ENCODE measurements around the gene CHMP6. TPM values are rescaled to one million over a fixed set of nuclear protein-coding genes. Genes with fewer than 3 reads are reported as not detected.

The CHMP6 gene
- total RNA-seq, 1 experiment from 2014 or later: 22.0 TPM

GRCh38 chr17:81031566-81032550 lies 40.2 kb downstream of the CHMP6 start:
- intact Hi-C loops (cut with micrococcal nuclease): no loop called here
- no peak overlapping the region for H3K4me2 ChIP-seq (ENCODE audit: low read length)
- H3K36me3 ChIP-seq (ENCODE audit: control insufficient read depth in 1 of 2, insufficient read depth in 2 of 2, low read length in 2 of 2): peaks cover 7 to 9% of the 10 kb centered on the region in 2 experiments; a peak in 3 of 4 replicates
- POLR2A ChIA-PET: no interaction called here
- TF ChIP-seq MAX (IDR thresholded peaks at IDR 0.05) (no peak), CEBPB (IDR thresholded peaks at IDR 0.05; ENCODE audit: low read depth) (no peak), TCF7L2 (IDR thresholded peaks at IDR 0.05; ENCODE audit: borderline replicate concordance, extremely low read depth, insufficient read depth, insufficient read length) (no peak), CBX3 (IDR thresholded peaks at IDR 0.05; ENCODE audit: low read depth) (no peak), JUND (IDR thresholded peaks at IDR 0.05) (no peak), EGR1 (IDR thresholded peaks at IDR 0.05; ENCODE audit: low read depth) (no peak), EZH2phosphoT487 (IDR thresholded peaks at IDR 0.05; ENCODE audit: borderline replicate concordance) (no peak), EZH2 (IDR thresholded peaks at IDR 0.05) (no peak), ZNF274 (IDR thresholded peaks at IDR 0.05; ENCODE audit: low read depth, low read length) (no peak), SRF (IDR thresholded peaks at IDR 0.05; ENCODE audit: low read depth) (no peak), SP1 (IDR thresholded peaks at IDR 0.05; ENCODE audit: low read depth) (no peak), FOSL1 (IDR thresholded peaks at IDR 0.05; ENCODE audit: low read depth) (no peak), ELF1 (IDR thresholded peaks at IDR 0.05; ENCODE audit: borderline replicate concordance, low read depth) (no peak)
- TF ChIP-seq, protein P1, sequence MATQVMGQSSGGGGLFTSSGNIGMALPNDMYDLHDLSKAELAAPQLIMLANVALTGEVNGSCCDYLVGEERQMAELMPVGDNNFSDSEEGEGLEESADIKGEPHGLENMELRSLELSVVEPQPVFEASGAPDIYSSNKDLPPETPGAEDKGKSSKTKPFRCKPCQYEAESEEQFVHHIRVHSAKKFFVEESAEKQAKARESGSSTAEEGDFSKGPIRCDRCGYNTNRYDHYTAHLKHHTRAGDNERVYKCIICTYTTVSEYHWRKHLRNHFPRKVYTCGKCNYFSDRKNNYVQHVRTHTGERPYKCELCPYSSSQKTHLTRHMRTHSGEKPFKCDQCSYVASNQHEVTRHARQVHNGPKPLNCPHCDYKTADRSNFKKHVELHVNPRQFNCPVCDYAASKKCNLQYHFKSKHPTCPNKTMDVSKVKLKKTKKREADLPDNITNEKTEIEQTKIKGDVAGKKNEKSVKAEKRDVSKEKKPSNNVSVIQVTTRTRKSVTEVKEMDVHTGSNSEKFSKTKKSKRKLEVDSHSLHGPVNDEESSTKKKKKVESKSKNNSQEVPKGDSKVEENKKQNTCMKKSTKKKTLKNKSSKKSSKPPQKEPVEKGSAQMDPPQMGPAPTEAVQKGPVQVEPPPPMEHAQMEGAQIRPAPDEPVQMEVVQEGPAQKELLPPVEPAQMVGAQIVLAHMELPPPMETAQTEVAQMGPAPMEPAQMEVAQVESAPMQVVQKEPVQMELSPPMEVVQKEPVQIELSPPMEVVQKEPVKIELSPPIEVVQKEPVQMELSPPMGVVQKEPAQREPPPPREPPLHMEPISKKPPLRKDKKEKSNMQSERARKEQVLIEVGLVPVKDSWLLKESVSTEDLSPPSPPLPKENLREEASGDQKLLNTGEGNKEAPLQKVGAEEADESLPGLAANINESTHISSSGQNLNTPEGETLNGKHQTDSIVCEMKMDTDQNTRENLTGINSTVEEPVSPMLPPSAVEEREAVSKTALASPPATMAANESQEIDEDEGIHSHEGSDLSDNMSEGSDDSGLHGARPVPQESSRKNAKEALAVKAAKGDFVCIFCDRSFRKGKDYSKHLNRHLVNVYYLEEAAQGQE (IDR thresholded peaks at IDR 0.05; ENCODE audit: low read depth): no peak
- ATAC-seq (no peak), DNase-seq (ENCODE audit: low read depth, low spot score) (no peak)
- CTCF ChIA-PET: interaction anchor here (1.5 kb wide), 1 partner anchor 8 kb away, joined by 4 read pairs; no protein-coding TSS in a partner anchor
- no peaks in the 10 kb centered on the region for H3K27me3 ChIP-seq (ENCODE audit: insufficient read depth, low read length)
- no peaks in the 10 kb centered on the region; the same call in 1 of the 2 replicates for H4K20me1 ChIP-seq (ENCODE audit: insufficient read depth)
- peaks cover 16% of the 10 kb centered on the region for H3K79me2 ChIP-seq (ENCODE audit: insufficient read depth, low read length)
- H3K9me2 ChIP-seq (ENCODE audit: insufficient read depth): no peaks in the 10 kb centered on the region
- H3K4me1 ChIP-seq (ENCODE audit: control insufficient read depth in 1 of 2, insufficient read depth in 2 of 2, low read length in 2 of 2): peaks cover 17 to 22% of the 10 kb centered on the region in 2 experiments
- BruUV-seq (replicated peaks): no TSS peak
- RAD21 ChIA-PET (ENCODE audit: low non-redundant PET in 1 of 2, low total read pairs in 2 of 2, uncharacterized antibody in 2 of 2, unreplicated experiment in 2 of 2): no interaction called here
- no peak overlapping the region for H2AFZ ChIP-seq (ENCODE audit: low read depth, low read length, poor library complexity, severe bottlenecking)
- no peak overlapping the region for H3K4me3 ChIP-seq (replicated peaks in 1 of 2; ENCODE audit: low read depth in 1 of 2, low read length in 2 of 2)
- no peak overlapping the region for H3K27ac ChIP-seq (ENCODE audit: low read depth, low read length)
- no peak overlapping the region for H3K9ac ChIP-seq (ENCODE audit: low read length)
- no peaks in the 10 kb centered on the region; a peak in 1 of 4 replicates for H3K9me3 ChIP-seq (ENCODE audit: control insufficient read depth in 1 of 2, insufficient read depth in 1 of 2, low read depth in 1 of 2, low read length in 2 of 2)
